SU-DHL-6 (cell line): Measurements from ENCODE around the gene CYLC2.

Source experiments
- H2AFZ ChIP-seq: fragments of 200-600 bp; sonication (generic); 2 replicates; pipeline ENCODE4 v1.6.1; 2014; ENCODE audit warnings: low read depth, mild to moderate bottlenecking, moderate library complexity, mixed read lengths, antibody characterized with exemption, low read length; ENCODE audit not compliant: severe bottlenecking
- H3F3A ChIP-seq: fragments of 200-600 bp; shearing (Covaris generic); 2 replicates; pipeline ENCODE4 v1.6.0; 2016; ENCODE audit warnings: antibody characterized with exemption, mild to moderate bottlenecking; ENCODE audit not compliant: insufficient read depth
- H3K27ac ChIP-seq: fragments of 200-600 bp; sonication (generic); 2 replicates; pipeline ENCODE4 v1.5.1; 2016; ENCODE audit warnings: low read depth, mild to moderate bottlenecking, low read length, moderate library complexity, mixed read lengths
- H3K27me3 ChIP-seq: fragments of 200-600 bp; sonication (generic), shearing (Covaris generic); 2 replicates; pipeline ENCODE4 v1.6.0; 2014; ENCODE audit warnings: mild to moderate bottlenecking, low read length
- H3K36me3 ChIP-seq: fragments of 200-600 bp; sonication (generic); 2 replicates; pipeline ENCODE4 v1.6.1; 2014; ENCODE audit warnings: mild to moderate bottlenecking, low read length, mixed read lengths
- H3K4me2 ChIP-seq: fragments of 300-600, 200-600 bp; shearing (Covaris generic), sonication (generic); 2 replicates; pipeline ENCODE4 v1.6.0; 2014; ENCODE audit warnings: low read length, low read depth, mild to moderate bottlenecking; ENCODE audit not compliant: poor library complexity, severe bottlenecking
- H3K4me3 ChIP-seq: fragments of 200-600 bp; sonication (generic); 2 replicates; pipeline ENCODE4 v1.5.1; 2014; ENCODE audit warnings: antibody characterized with exemption, low read length, mild to moderate bottlenecking, mixed read lengths; ENCODE audit not compliant: insufficient read depth, poor library complexity, severe bottlenecking
- H3K79me2 ChIP-seq: fragments of 200-600 bp; sonication (generic); 2 replicates; pipeline ENCODE4 v1.6.1; 2014; ENCODE audit warnings: mild to moderate bottlenecking, low read length, moderate library complexity; ENCODE audit not compliant: insufficient read depth
- H3K9ac ChIP-seq: fragments of 200-600 bp; sonication (generic); 2 replicates; pipeline ENCODE4 v1.7.0; 2014; ENCODE audit warnings: mild to moderate bottlenecking, low read length
- H3K9me2 ChIP-seq: fragments of 200-600 bp; sonication (generic); replicated peaks from 2 replicates; pipeline ENCODE4 v1.6.1; 2014; ENCODE audit warnings: low read length; ENCODE audit not compliant: insufficient read depth
- H3K9me3 ChIP-seq: fragments of 200-600 bp; sonication (generic); 2 replicates; pipeline ENCODE4 v1.6.1; 2014; ENCODE audit warnings: low read length, mixed read lengths; ENCODE audit not compliant: insufficient read depth
- H4K20me1 ChIP-seq: fragments of 200-600 bp; sonication (generic); 2 replicates; pipeline ENCODE4 v1.6.1; 2014; ENCODE audit warnings: low read depth, mild to moderate bottlenecking, antibody characterized with exemption, low read length, moderate library complexity, mixed read lengths
- CTCF ChIP-seq: fragments of 200-600 bp; sonication (generic); IDR thresholded peaks from one replicate; pipeline ENCODE4 v1.5.1; 2017; ENCODE audit warnings: antibody characterized with exemption, mild to moderate bottlenecking, low read length, moderate library complexity; ENCODE audit not compliant: insufficient read depth, poor library complexity, severe bottlenecking
- EZH2phosphoT487 ChIP-seq: fragments of 200-600 bp; sonication (generic), shearing (Covaris generic); conservative IDR thresholded peaks from 2 replicates; pipeline ENCODE4 v1.6.1; 2018; ENCODE audit warnings: mild to moderate bottlenecking, antibody characterized with exemption, low read length, moderate library complexity, mixed read lengths

The CYLC2 gene

GRCh38 chr9:102985162-102985895, 9.8 kb upstream of the CYLC2 start:
- Histone ChIP-seq H3F3A (no peaks in the 10 kb centered on the region), H3K36me3 (no peaks in the 10 kb centered on the region), H3K9me3 (no peaks in the 10 kb centered on the region), H3K4me3 (no peak overlapping the region), H3K27me3 (no peaks in the 10 kb centered on the region), H3K9me2 (no peaks in the 10 kb centered on the region), H3K79me2 (no peaks in the 10 kb centered on the region), H3K27ac (no peak overlapping the region), H2AFZ (no peak overlapping the region), H3K4me2 (no peak overlapping the region), H4K20me1 (no peaks in the 10 kb centered on the region), H3K9ac (no peak overlapping the region)
- TF ChIP-seq EZH2phosphoT487 (no peak), CTCF (no peak)

- no peaks in the 10 kb centered on the region for H3K36me3 ChIP-seq
- no peaks in the 10 kb centered on the region for H3K79me2 ChIP-seq
- H3K4me2 ChIP-seq, result no peak overlapping the region
- H3K9ac ChIP-seq, result no peak overlapping the region
- H3K4me3 ChIP-seq, result no peak overlapping the region
- H4K20me1 ChIP-seq, result no peaks in the 10 kb centered on the region
- H3K9me3 ChIP-seq, result no peaks in the 10 kb centered on the region
- no peaks in the 10 kb centered on the region for H3K9me2 ChIP-seq
- H2AFZ ChIP-seq, result no peak overlapping the region
- TF ChIP-seq EZH2phosphoT487, result no peak
- TF ChIP-seq CTCF, result no peak
- no peaks in the 10 kb centered on the region for H3K27me3 ChIP-seq
- no peak overlapping the region for H3K27ac ChIP-seq
- no peaks in the 10 kb centered on the region for H3F3A ChIP-seq
These were observed 8.7 kb upstream of the CYLC2 start for GRCh38 chr9:102986425-102986824.

GRCh38 chr9:103003689-103004088, 8.6 kb downstream of the CYLC2 start:
- TF ChIP-seq EZH2phosphoT487 (no peak), CTCF (no peak)
- Histone ChIP-seq H2AFZ (no peak overlapping the region), H3K79me2 (no peaks in the 10 kb centered on the region), H3K4me3 (no peak overlapping the region), H3K9ac (no peak overlapping the region), H3K36me3 (no peaks in the 10 kb centered on the region), H3K27ac (no peak overlapping the region), H3K27me3 (no peaks in the 10 kb centered on the region), H4K20me1 (no peaks in the 10 kb centered on the region), H3K9me3 (no peaks in the 10 kb centered on the region), H3F3A (no peaks in the 10 kb centered on the region), H3K9me2 (no peaks in the 10 kb centered on the region), H3K4me2 (no peak overlapping the region)
